Spleen (tissue), 7 donors: ENCODE results near the gene ZBTB5.

Source experiments
- CTCF ChIP-seq, 11 experiments: fragments of 200-600 bp in 7 of 11; fragments of 450-650 bp in 4 of 11; sonication (generic) in 4 of 11; IDR thresholded peaks in 8 of 11; conservative IDR thresholded peaks in 3 of 11; 1 replicate in 7 of 11; 2 replicates in 4 of 11; pipeline versions ENCODE4 v1.4.0 to v1.8.0; 2016 to 2021; ENCODE audit warnings: antibody characterized with exemption in 11 of 11, inconsistent platforms in 4 of 11, mild to moderate bottlenecking in 1 of 11
- POLR2A ChIP-seq, 3 donors: fragments of 450-650 bp; IDR thresholded peaks; one replicate each; pipeline ENCODE4 v1.5.1; 2017; ENCODE audit warnings: antibody characterized with exemption in 3 of 3, mild to moderate bottlenecking in 1 of 3
- donor health status: DM: no; HTN: no; CAD: no; lungs with moderate emphysema.
- donor health status: DM: no; HTN: no; CAD: no.
- donor health status: DM: no; HTN: no; CAD: no.

GRCh38 chr9:37395229-37395628 is 70.0 kb downstream of the ZBTB5 start:
- TF ChIP-seq POLR2A (IDR thresholded peaks at IDR 0.05) (no peak), CTCF (IDR thresholded peaks at IDR 0.05 in 8 of 11, conservative IDR thresholded peaks at IDR 0.05 in 3 of 11) (no peak)
